ENCODE data around the gene AMBRA1.

AMBRA1 gene

GRCh38 chr11:46472662-46472994, 121.2 kb downstream of the AMBRA1 start:
- no peaks in the 10 kb centered on the region for H3K36me3 ChIP-seq (ENCODE audit: control insufficient read depth, insufficient read depth, low read length)
- no peak overlapping the region for H3K4me2 ChIP-seq (ENCODE audit: low read length)
- no peaks in the 10 kb centered on the region for H3K4me1 ChIP-seq (ENCODE audit: control insufficient read depth, low read depth, low read length)
- H2AK5ac ChIP-seq (ENCODE audit: low read length), result no peak overlapping the region
- no peak overlapping the region for H2BK5ac ChIP-seq (ENCODE audit: low read length)
- no peak for DNase-seq
- no peak overlapping the region for H3K27ac ChIP-seq (ENCODE audit: low read depth, low read length)
- no peak overlapping the region for H3K4ac ChIP-seq (ENCODE audit: low read depth, low read length)
- H2BK120ac ChIP-seq (ENCODE audit: low read depth, low read length), result no peak overlapping the region
- no peak overlapping the region for H4K5ac ChIP-seq (ENCODE audit: low read length)
- no peaks in the 10 kb centered on the region for H3K79me1 ChIP-seq (ENCODE audit: low read length)
- H3K27me3 ChIP-seq (ENCODE audit: insufficient read depth, low read length, poor library complexity), result no peaks in the 10 kb centered on the region
- H2BK15ac ChIP-seq (replicated peaks; ENCODE audit: low read depth), result no peak overlapping the region
- no peak overlapping the region for H3K18ac ChIP-seq (ENCODE audit: low read length)
- H3K23ac ChIP-seq (ENCODE audit: low read length), result no peak overlapping the region
- H3K56ac ChIP-seq (ENCODE audit: low read length), result no peak overlapping the region
- H3K4me3 ChIP-seq (ENCODE audit: low read length), result no peak overlapping the region
- WGBS (ENCODE audit: extremely low coverage, insufficient coverage, low lambda C conversion rate), result no CpG with 5 or more reads among the region's 1 CpG
- no peaks in the 10 kb centered on the region for H3K79me2 ChIP-seq (ENCODE audit: control insufficient read depth, insufficient read depth, low read length)
- no peak overlapping the region for H3K9ac ChIP-seq (ENCODE audit: low read length)
- H4K8ac ChIP-seq (ENCODE audit: low read depth, low read length), result no peak overlapping the region

GRCh38 chr11:46471943-46472661, 121.7 kb downstream of the AMBRA1 start:
- no peak overlapping the region for H3K27ac ChIP-seq (ENCODE audit: low read depth, low read length)
- H3K23ac ChIP-seq (ENCODE audit: low read length), result no peak overlapping the region
- H4K5ac ChIP-seq (ENCODE audit: low read length), result no peak overlapping the region
- no peaks in the 10 kb centered on the region for H3K79me2 ChIP-seq (ENCODE audit: control insufficient read depth, insufficient read depth, low read length)
- no CpG with 5 or more reads among the region's 5 CpGs for WGBS (ENCODE audit: extremely low coverage, insufficient coverage, low lambda C conversion rate)
- no peak overlapping the region for H3K56ac ChIP-seq (ENCODE audit: low read length)
- H3K4ac ChIP-seq (ENCODE audit: low read depth, low read length), result no peak overlapping the region
- H3K4me1 ChIP-seq (ENCODE audit: control insufficient read depth, low read depth, low read length), result no peaks in the 10 kb centered on the region
- DNase-seq, result no peak
- H2BK120ac ChIP-seq (ENCODE audit: low read depth, low read length), result no peak overlapping the region
- H2AK5ac ChIP-seq (ENCODE audit: low read length), result no peak overlapping the region
- H3K4me3 ChIP-seq (ENCODE audit: low read length), result no peak overlapping the region
- no peak overlapping the region for H2BK5ac ChIP-seq (ENCODE audit: low read length)
- H3K79me1 ChIP-seq (ENCODE audit: low read length), result no peaks in the 10 kb centered on the region
- H2BK15ac ChIP-seq (replicated peaks; ENCODE audit: low read depth), result no peak overlapping the region
- H3K4me2 ChIP-seq (ENCODE audit: low read length), result no peak overlapping the region
- H3K9ac ChIP-seq (ENCODE audit: low read length), result no peak overlapping the region
- H4K8ac ChIP-seq (ENCODE audit: low read depth, low read length), result no peak overlapping the region
- no peaks in the 10 kb centered on the region for H3K27me3 ChIP-seq (ENCODE audit: insufficient read depth, low read length, poor library complexity)
- no peak overlapping the region for H3K18ac ChIP-seq (ENCODE audit: low read length)
- H3K36me3 ChIP-seq (ENCODE audit: control insufficient read depth, insufficient read depth, low read length), result no peaks in the 10 kb centered on the region

DNA sequence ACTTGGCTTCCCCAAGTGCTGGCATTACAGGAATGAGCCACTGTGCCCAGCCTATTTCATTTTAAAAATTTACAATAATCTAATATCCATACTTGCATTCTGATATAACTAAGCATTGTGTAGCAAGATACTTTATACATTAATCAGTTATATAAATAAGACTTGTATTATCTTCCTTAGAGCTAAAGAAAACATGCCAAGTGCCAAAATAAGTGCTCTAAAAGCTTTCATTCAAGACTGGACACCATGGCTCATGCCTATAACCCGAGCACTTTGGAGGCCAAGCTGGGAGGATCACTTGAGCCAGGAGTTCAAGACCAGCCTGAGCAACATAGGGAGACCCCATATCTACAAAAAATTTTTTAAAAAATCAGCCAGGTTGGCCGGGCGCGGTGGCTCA, 123.9 kb downstream of the AMBRA1 start:
- no peak overlapping the region for H3K27ac ChIP-seq (ENCODE audit: low read depth, low read length)
- H3K23ac ChIP-seq (ENCODE audit: low read length), result no peak overlapping the region
- H2BK15ac ChIP-seq (replicated peaks; ENCODE audit: low read depth), result no peak overlapping the region
- H3K9ac ChIP-seq (ENCODE audit: low read length), result no peak overlapping the region
- H3K4me1 ChIP-seq (ENCODE audit: control insufficient read depth, low read depth, low read length), result peaks cover 2% of the 10 kb centered on the region
- H3K36me3 ChIP-seq (ENCODE audit: control insufficient read depth, insufficient read depth, low read length), result no peaks in the 10 kb centered on the region
- H2AK5ac ChIP-seq (ENCODE audit: low read length), result no peak overlapping the region
- no peak overlapping the region for H3K18ac ChIP-seq (ENCODE audit: low read length)
- H3K4me3 ChIP-seq (ENCODE audit: low read length), result no peak overlapping the region
- WGBS (ENCODE audit: extremely low coverage, insufficient coverage, low lambda C conversion rate), result no CpG with 5 or more reads among the region's 4 CpGs
- H4K5ac ChIP-seq (ENCODE audit: low read length), result no peak overlapping the region
- no peak overlapping the region for H4K8ac ChIP-seq (ENCODE audit: low read depth, low read length)
- no peak overlapping the region for H2BK120ac ChIP-seq (ENCODE audit: low read depth, low read length)
- no peak overlapping the region for H3K4ac ChIP-seq (ENCODE audit: low read depth, low read length)
- no peak overlapping the region for H3K56ac ChIP-seq (ENCODE audit: low read length)
- DNase-seq, result no peak
- no peaks in the 10 kb centered on the region for H3K27me3 ChIP-seq (ENCODE audit: insufficient read depth, low read length, poor library complexity)
- H3K4me2 ChIP-seq (ENCODE audit: low read length), result no peak overlapping the region
- no peaks in the 10 kb centered on the region for H3K79me2 ChIP-seq (ENCODE audit: control insufficient read depth, insufficient read depth, low read length)
- H3K79me1 ChIP-seq (ENCODE audit: low read length), result peaks cover 2% of the 10 kb centered on the region
- no peak overlapping the region for H2BK5ac ChIP-seq (ENCODE audit: low read length)

DNA sequence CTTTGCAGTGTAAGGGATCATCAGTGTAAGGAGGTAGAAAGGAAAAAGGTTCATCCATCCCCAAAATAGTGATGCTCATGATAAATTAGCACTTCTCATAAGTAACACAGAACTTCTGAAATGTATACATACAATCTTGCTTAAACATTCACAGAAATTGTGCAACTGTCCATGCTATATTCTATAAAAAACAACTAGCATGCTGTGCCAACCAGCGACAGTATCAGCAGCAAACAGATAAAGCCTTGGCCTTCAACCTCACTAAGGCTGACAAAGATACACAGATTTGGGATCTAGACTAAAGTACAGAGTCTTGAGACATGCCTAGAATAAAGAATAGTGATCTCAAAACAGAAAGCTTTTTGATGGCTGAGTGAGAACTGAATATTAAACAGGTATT, 128.1 kb downstream of the AMBRA1 start:
- H3K23ac ChIP-seq (ENCODE audit: low read length), result no peak overlapping the region
- no peak overlapping the region for H2AK5ac ChIP-seq (ENCODE audit: low read length)
- no peak overlapping the region for H2BK5ac ChIP-seq (ENCODE audit: low read length)
- WGBS (ENCODE audit: extremely low coverage, insufficient coverage, low lambda C conversion rate), result no CpG with 5 or more reads among the region's 1 CpG
- no peak overlapping the region for H2BK15ac ChIP-seq (replicated peaks; ENCODE audit: low read depth)
- peaks cover 2% of the 10 kb centered on the region for H3K79me1 ChIP-seq (ENCODE audit: low read length)
- no peak for DNase-seq
- H4K8ac ChIP-seq (ENCODE audit: low read depth, low read length), result no peak overlapping the region
- no peaks in the 10 kb centered on the region for H3K79me2 ChIP-seq (ENCODE audit: control insufficient read depth, insufficient read depth, low read length)
- no peaks in the 10 kb centered on the region for H3K36me3 ChIP-seq (ENCODE audit: control insufficient read depth, insufficient read depth, low read length)
- no peak overlapping the region for H3K4ac ChIP-seq (ENCODE audit: low read depth, low read length)
- no peak overlapping the region for H3K9ac ChIP-seq (ENCODE audit: low read length)
- no peak overlapping the region for H2BK120ac ChIP-seq (ENCODE audit: low read depth, low read length)
- no peak overlapping the region for H4K5ac ChIP-seq (ENCODE audit: low read length)
- no peaks in the 10 kb centered on the region for H3K27me3 ChIP-seq (ENCODE audit: insufficient read depth, low read length, poor library complexity)
- H3K27ac ChIP-seq (ENCODE audit: low read depth, low read length), result no peak overlapping the region
- no peak overlapping the region for H3K4me3 ChIP-seq (ENCODE audit: low read length)
- no peak overlapping the region for H3K18ac ChIP-seq (ENCODE audit: low read length)
- H3K56ac ChIP-seq (ENCODE audit: low read length), result no peak overlapping the region
- H3K4me2 ChIP-seq (ENCODE audit: low read length), result no peak overlapping the region
- peaks cover 2% of the 10 kb centered on the region for H3K4me1 ChIP-seq (ENCODE audit: control insufficient read depth, low read depth, low read length)

DNA sequence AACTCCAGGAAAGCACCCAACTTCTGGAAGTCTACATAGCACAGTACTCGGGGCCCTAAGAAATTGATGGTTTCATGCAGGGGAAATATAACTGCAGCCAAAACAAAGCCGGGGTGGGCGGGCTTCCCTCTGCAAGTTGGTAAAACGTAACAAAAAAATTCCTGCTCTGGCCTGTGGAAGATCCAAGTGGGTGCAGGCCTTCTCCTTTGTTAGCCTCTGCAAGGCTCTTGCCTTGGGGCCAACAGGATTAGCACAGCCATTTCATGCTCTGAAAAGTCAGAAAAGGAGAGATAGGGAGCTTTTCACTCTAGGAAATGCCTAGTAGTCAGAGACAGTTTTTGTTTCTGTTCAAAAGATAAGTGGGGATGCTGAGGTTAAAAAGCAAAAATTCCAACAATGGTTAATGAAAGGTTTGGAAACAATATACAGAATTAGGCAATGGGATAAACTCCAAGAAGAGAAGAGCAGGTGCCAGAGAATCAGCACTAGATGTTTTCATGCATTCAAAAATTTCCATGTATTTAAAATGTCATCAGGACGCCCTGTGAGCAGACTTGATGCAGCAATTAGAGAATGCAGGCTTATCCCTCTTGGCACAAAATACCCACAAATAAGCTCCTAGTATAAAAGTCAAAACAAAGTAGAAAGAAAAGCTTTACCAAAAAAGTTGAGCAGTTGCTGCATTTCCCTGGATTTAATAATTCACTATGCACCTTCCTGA, 130.0 kb downstream of the AMBRA1 start:
- no peak overlapping the region for H2BK5ac ChIP-seq (ENCODE audit: low read length)
- no CpG with 5 or more reads among the region's 5 CpGs for WGBS (ENCODE audit: extremely low coverage, insufficient coverage, low lambda C conversion rate)
- H3K56ac ChIP-seq (ENCODE audit: low read length), result no peak overlapping the region
- peak overlapping the region; percentile 67 for H3K27ac ChIP-seq (ENCODE audit: low read depth, low read length)
- H2BK120ac ChIP-seq (ENCODE audit: low read depth, low read length), result no peak overlapping the region
- H3K4ac ChIP-seq (ENCODE audit: low read depth, low read length), result no peak overlapping the region
- H3K36me3 ChIP-seq (ENCODE audit: control insufficient read depth, insufficient read depth, low read length), result no peaks in the 10 kb centered on the region
- H3K4me2 ChIP-seq (ENCODE audit: low read length), result no peak overlapping the region
- peak; percentile 47 for DNase-seq
- peak overlapping the region; percentile 3 for H3K18ac ChIP-seq (ENCODE audit: low read length)
- H3K23ac ChIP-seq (ENCODE audit: low read length), result no peak overlapping the region
- H2AK5ac ChIP-seq (ENCODE audit: low read length), result no peak overlapping the region
- H2BK15ac ChIP-seq (replicated peaks; ENCODE audit: low read depth), result no peak overlapping the region
- no peak overlapping the region for H3K4me3 ChIP-seq (ENCODE audit: low read length)
- H3K4me1 ChIP-seq (ENCODE audit: control insufficient read depth, low read depth, low read length), result peaks cover 2% of the 10 kb centered on the region
- H4K5ac ChIP-seq (ENCODE audit: low read length), result no peak overlapping the region
- no peaks in the 10 kb centered on the region for H3K27me3 ChIP-seq (ENCODE audit: insufficient read depth, low read length, poor library complexity)
- H3K79me1 ChIP-seq (ENCODE audit: low read length), result peaks cover 2% of the 10 kb centered on the region
- H3K79me2 ChIP-seq (ENCODE audit: control insufficient read depth, insufficient read depth, low read length), result no peaks in the 10 kb centered on the region
- no peak overlapping the region for H3K9ac ChIP-seq (ENCODE audit: low read length)
- H4K8ac ChIP-seq (ENCODE audit: low read depth, low read length), result no peak overlapping the region
